Cerebellar nuclear complex (tissue), 1 donor: Measurements from ENCODE around the gene KRTAP12-2.
"Not testable (repeated sequence)": the region's sequence is repeated elsewhere in the genome, so short reads cannot be mapped to it uniquely, and the experiment has no call there.

ENCODE experiments used
- DNase-seq, 2 experiments: peaks; one replicate each; lab custom pipeline; 2025; lab: John Stamatoyannopoulos, UW

Gene KRTAP12-2

DNA sequence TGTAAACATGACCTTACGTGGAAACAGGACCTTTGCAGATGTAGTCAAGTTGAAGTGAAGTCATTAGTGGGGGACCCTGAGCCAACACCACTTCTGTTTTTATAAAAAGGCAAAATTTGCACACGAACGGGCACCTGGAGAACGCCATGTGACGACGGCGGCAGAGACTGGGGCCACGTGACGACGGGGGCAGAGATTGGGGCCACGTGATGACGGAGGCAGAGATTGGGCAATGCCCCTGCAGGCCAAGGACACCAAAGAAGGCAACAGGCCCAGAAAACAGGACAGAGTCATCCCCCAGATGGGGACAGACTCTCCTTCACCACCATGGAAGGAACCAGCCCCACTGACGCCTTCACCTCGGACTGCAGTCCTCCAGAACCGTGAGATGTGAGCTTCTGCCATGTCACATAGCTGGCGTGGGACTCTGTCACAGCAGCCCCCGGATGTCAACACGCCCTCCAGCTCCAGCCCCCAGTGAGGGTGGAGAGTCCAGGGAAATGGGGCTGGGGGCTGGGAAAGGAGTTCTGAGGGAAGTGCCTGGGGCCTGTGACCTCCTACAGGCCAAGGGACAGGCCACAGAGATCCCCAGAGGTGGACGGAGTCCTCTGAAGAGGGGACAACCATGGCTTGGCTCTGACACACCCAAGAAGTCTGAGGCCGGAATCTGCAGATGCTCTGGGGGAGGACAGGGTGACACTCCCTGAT is 16.3 kb downstream of the KRTAP12-2 start:
- DNase-seq, result no peak

GRCh38 chr21:44649521-44650100 is 17.1 kb downstream of the KRTAP12-2 start:
- DNase-seq, result no peak

DNA sequence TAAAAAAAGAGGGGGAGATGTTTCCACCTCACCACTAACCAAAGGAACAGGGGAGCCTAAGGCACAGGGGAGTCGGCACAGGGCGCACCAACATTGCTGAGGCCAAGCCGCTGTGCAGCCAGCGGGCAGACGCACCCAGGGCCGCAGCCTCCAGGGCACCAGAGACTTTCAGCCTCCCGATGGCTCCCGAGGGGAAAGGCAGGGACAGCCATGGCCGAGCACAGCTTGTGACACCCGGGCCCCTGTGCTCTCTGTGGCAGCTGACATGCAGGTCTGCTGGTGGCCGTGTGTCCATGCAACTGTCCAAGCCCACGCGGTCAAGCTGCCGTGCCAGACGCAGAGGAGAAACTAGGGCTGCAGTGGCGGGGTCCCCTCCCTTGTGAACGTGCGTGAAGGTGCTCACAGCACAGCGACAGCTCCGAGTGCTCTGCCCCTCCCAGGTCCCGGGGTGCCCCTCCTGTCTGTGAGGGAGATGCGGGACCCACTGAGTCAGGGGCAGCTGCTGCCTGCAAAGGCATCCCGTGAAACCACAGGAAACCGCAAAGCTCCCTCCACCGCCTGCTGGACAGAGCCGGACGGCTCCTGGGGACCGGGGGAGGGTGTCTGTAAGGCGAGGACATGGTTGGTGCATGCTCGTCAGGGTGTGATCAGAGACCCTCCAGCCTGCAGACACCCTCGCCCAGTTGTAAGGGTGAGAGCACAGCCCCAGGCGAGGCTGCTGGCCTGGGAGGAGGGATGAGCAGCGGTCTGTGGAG is 18.0 kb downstream of the KRTAP12-2 start:
- DNase-seq, result no peak

DNA sequence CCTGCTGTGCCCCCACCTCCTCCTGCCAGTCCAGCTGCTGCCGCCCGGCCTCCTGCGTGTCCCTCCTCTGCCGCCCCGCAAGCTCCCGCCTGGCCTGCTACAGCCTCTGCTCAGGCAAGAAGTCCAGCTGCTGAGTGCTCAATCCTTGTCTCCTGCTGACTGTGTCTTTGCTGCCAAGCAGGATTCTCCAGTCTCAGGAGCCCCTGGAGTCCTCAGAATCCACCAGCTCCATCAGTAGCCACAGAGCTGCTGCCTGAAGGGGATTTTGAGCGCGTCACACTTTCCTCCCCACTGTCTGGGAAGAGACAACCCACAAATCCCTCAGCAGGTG is 19.5 kb downstream of the KRTAP12-2 start:
- no peak for DNase-seq

DNA sequence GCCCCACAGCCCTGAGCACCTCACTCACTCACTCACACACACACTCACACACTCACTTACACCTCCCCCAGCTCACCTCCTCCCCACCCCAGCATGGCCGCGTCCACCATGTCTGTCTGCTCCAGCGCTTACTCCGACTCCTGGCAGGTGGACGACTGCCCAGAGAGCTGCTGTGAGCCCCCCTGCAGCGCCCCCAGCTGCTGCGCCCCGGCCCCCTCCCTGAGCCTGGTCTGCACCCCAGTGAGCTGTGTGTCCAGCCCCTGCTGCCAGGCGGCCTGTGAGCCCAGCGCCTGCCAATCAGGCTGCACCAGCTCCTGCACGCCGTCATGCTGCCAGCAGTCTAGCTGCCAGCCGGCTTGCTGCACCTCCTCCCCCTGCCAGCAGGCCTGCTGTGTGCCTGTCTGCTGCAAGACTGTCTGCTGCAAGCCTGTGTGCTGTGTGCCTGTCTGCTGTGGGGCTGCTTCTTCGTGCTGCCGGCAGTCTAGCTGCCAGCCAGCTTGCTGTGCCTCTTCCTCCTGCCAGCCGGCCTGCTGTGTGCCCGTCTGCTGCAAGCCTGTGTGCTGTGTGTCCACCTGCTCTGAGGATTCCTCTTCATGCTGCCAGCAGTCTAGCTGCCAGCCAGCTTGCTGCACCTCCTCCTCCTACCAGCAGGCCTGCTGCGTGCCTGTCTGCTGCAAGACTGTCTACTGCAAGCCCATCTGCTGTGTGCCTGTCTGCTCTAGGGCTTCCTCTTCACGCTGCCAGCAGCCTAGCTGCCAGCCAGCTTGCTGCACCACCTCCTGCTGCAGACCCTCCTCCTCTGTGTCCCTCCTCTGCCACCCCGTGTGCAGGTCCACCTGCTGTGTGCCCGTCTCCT is 20.1 kb downstream of the KRTAP12-2 start, which contains the start of gene KRTAP10-11:
Gene KRTAP10-11 (plus strand): TSS at position 49 of the 856 bp plus-strand sequence. CDS start 45 bp downstream, at position 94.
- not testable (repeated sequence) for DNase-seq

DNA sequence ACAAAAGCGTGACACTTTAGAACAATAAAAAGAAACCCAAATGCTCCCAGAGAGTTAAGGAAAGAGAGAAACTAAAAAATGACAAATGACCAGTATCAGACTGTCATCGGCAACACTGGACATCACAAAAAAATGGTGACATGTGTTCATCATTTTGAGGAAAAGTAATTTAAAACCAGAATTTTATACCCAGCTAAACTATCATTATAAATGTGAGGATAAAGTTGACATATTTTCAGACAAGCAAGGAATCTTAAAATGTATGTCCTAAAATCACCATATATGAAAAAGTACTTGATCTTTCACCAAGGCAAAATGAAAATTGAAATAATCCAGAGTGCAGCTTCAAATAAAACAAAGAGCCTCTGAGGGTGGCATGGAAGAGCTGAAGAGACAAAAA is 21.8 kb downstream of the KRTAP12-2 start:
- no peak for DNase-seq

DNA sequence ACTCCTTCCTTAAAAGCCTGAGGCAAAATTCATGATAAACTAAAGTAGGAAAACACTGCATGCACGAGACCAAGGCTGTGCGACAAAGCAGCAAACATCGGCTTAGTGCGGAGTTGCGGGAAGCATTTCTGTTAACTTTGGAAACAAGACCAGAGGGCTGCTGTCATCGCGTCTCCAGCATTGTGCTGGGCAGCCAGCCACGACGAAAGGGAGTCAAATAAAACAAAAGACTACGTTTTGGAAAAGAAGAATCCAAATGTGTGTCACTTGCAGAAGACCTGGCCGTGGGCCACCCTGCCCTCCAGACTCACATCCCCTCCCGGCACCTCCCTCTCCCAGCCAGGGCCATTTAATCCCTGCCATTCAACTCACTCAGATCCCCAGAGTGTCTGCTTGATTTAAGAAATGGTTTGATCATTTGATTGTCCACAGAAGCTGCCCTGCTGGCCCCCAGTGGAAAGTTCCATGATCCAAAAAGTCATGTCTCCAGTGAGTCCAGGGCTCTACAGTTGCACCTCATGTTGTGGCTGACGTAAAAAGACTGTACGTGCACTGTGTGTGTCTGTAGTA is 22.9 kb downstream of the KRTAP12-2 start:
- no peak for DNase-seq

DNA sequence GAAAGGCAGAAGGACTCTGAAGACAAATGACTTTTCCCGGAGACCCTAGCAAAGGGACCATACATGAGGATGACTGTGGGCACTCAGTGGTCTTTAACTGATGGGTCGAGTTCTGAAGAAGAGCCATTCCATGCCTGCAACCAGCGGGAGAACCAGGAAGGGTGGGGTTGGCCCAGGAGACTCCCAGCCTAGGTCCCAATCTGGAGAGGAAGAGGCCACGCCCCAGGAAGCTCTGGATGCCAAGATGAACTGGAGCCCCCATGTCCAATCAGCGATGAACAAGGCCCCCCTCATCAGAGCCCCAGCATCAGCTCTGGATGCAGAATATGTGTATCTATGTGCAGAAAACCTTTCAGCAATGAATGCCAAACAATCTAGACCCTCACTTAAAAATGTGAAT is 26.0 kb downstream of the KRTAP12-2 start:
- no peak for DNase-seq

- DNase-seq, result no peak
These were observed 27.4 kb downstream of the KRTAP12-2 start for GRCh38 chr21:44639331-44639655.

- not testable (repeated sequence) for DNase-seq
These were observed 28.0 kb downstream of the KRTAP12-2 start for GRCh38 chr21:44638506-44639330.

- DNase-seq, result not testable (repeated sequence)
These were observed 28.8 kb downstream of the KRTAP12-2 start for GRCh38 chr21:44637851-44638348.

GRCh38 chr21:44637018-44637850 is 29.5 kb downstream of the KRTAP12-2 start, which contains the start of gene KRTAP10-10:
Gene KRTAP10-10 (plus strand): TSS chr21:44637356. CDS start chr21:44637418, 62 bp downstream.
- DNase-seq, result peak in 1 of 2 experiments; percentile 22

GRCh38 chr21:44636209-44637017 is 30.3 kb downstream of the KRTAP12-2 start:
- no peak for DNase-seq

GRCh38 chr21:44632067-44632466 is 34.7 kb downstream of the KRTAP12-2 start:
- DNase-seq, result no peak

DNA sequence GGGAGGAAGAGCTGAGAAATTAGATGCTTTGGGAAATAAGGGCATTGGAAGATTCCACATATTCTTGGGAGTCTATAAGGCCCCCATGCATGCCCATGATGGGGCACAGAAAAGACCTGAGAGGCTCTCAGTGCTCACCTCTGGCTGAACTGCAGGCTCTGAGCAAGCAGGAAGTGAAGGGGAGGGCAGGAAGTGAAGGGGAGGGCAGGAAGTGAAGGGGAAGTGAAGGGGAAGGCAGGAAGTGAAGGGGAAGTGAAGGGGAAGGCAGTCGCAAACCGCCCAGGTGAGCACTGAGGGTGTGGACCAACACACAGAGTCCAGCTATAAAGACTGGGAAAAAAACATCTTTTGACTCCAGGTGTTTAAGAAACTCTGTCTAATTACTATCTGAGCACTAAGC is 36.3 kb downstream of the KRTAP12-2 start:
- DNase-seq, result no peak

DNA sequence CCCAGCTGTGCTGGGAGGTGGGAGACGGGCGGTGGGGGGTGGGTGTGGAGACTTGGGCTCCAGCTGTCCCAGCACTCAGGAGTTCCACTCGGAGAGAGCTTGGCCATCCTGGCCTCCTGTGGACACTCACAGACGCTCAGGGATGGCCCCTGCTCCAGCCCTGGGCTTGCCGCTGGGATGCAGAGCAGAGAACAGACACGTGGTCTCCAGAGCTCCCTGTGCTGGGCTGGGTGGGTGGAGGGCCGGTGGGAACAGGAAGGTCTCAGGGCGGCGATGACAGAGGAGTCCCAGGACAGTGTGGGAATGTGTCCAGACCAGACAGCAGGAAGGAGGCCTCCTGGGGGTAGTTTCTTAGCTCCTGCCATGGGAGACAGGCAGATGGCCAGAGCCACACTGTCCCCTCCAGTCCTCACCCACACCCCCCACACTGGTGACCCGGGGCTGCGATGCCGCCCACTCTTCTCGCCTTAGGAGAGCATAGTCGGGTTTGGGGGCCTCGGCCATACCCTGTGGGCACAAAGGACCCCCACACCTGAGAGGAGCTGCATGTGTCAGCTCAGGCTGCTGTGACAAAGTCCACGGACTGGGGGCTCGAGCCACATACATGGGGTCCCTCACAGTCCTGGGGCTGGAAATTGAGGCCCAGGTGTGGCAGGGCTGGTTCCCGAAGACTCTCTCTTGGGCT is 37.9 kb downstream of the KRTAP12-2 start:
- DNase-seq, result no peak

DNA sequence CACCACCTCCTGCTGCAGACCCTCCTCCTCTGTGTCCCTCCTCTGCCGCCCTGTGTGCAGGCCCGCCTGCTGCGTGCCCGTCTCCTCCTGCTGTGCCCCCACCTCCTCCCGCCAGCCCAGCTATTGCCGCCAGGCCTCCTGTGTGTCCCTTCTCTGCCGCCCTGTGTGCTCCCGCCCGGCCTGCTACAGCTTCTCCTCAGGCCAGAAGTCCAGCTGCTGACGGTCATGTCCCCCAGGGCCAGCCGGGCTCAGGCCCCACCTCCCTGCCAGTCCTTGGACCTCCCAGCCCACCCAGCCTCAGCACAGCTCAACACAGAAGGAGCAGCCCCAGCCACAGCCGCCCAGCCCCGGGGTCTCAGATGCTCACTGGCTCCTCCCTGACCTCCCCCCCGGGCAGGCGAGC is 38.9 kb downstream of the KRTAP12-2 start:
- DNase-seq, result not testable (repeated sequence)

DNA sequence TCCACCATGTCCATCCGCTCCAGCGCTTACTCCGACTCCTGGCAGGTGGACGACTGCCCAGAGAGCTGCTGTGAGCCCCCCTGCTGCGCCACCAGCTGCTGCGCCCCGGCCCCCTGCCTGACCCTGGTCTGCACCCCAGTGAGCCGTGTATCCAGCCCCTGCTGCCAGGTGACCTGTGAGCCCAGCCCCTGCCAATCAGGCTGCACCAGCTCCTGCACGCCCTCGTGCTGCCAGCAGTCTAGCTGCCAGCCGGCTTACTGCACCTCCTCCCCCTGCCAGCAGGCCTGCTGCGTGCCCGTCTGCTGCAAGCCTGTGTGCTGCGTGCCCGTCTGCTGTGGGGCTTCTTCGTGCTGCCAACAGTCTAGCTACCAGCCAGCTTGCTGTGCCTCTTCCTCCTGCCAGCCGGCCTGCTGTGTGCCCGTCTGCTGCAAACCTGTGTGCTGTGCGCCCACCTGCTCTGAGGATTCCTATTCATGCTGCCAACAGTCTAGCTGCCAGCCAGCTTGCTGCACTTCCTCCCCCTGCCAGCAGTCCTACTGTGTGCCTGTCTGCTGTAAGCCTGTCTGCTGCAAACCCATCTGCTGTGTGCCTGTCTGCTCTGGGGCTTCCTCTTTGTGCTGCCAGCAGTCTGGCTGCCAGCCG is 39.4 kb downstream of the KRTAP12-2 start:
- not testable (repeated sequence) for DNase-seq
